ENCODE data around the gene TTC22.

DNA sequence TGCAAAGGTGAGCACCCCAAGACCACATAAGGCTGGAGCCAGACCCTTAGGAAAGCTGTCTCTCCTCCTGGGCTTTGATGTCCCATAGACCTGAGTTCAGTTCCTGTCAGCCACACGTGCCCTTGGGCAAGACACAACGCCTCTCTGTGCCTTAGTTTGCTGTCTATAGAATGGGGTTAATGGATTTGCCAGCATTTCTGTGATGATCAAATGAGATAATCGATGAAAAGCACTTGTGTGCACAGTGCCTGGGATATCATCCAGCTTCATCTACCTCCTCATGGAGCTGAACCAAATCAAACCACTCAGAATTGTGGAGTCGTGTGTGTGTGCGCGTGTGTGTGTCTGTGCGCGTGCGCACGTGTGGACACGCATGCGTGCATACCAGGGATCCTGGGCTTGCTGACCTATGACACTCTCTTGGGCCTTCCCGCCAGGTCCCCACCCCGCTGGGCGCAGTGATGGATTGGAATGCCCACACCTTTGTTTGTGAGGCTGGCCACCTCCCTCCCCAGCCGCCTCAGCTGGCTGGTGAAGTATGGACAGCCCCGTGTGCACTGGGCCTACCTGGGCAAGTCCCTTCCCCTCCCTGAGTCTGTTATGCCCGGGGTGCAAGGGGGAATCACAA, 5.2 kb downstream of the TTC22 start:
- TF ChIP-seq, protein P1, sequence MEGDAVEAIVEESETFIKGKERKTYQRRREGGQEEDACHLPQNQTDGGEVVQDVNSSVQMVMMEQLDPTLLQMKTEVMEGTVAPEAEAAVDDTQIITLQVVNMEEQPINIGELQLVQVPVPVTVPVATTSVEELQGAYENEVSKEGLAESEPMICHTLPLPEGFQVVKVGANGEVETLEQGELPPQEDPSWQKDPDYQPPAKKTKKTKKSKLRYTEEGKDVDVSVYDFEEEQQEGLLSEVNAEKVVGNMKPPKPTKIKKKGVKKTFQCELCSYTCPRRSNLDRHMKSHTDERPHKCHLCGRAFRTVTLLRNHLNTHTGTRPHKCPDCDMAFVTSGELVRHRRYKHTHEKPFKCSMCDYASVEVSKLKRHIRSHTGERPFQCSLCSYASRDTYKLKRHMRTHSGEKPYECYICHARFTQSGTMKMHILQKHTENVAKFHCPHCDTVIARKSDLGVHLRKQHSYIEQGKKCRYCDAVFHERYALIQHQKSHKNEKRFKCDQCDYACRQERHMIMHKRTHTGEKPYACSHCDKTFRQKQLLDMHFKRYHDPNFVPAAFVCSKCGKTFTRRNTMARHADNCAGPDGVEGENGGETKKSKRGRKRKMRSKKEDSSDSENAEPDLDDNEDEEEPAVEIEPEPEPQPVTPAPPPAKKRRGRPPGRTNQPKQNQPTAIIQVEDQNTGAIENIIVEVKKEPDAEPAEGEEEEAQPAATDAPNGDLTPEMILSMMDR (IDR thresholded peaks at IDR 0.05): no peak
- no peak for TF ChIP-seq ZFX (IDR thresholded peaks at IDR 0.05; ENCODE audit: borderline replicate concordance)
